Measurements from ENCODE around the gene RTEL1. TPM values are rescaled to one million over a fixed set of nuclear protein-coding genes. Genes with fewer than 3 reads are reported as not detected.
A peak's percentile ranks its signal among the peaks of the same experiment; 100 is the strongest.

Gene RTEL1
- total RNA-seq, 1 experiment from 2014 or later = 58.0 TPM

DNA sequence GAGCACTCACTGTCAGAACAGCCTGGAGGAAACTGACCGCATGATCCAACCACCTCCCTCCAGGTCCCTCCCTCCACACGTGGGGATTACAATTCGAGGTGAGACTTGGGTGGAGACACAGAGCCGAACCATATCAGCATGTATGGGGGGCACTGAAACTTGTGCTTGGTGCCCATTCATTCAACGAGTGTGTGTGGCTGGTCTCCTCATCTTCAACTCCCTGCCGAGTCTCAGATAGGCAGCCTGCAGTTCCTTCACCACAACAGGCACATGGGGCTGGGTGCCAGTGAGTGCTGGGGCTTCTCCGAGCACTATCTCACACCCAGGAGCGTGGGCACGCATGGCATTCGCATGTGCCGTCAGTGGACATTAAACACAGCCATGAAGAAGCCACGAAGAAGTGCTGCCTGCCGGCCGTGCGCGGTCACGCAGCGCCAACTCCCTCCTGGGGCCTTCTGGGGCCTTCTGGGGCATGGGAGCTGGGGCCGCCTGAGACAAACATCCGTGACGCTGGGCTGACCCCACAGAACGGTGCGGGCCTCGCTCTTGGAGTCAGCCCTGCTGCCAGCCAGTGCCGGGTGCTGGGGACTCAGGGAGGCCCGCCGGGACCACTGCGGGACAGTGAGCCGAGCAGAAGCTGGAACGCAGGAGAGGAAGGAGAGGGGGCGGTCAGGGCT, 714 bp upstream of the RTEL1 start:
- DNase-seq (ENCODE audit: low read depth, low spot score) = no peak
- Histone ChIP-seq H3K4me2 (ENCODE audit: low read length) (peak overlapping the region; percentile 97), H3K27me3 (ENCODE audit: insufficient read depth, low read length) (no peaks in the 10 kb centered on the region), H3K9me2 (ENCODE audit: insufficient read depth) (no peaks in the 10 kb centered on the region), H3K9me3 (ENCODE audit: control insufficient read depth in 1 of 2, insufficient read depth in 1 of 2, low read depth in 1 of 2, low read length in 2 of 2) (no peaks in the 10 kb centered on the region), H3K27ac (ENCODE audit: low read depth, low read length) (peak overlapping the region; percentile 73), H4K20me1 (ENCODE audit: insufficient read depth) (no peaks in the 10 kb centered on the region), H2AFZ (ENCODE audit: low read depth, low read length, poor library complexity, severe bottlenecking) (no peak overlapping the region), H3K9ac (ENCODE audit: low read length) (peak overlapping the region; percentile 82), H3K79me2 (ENCODE audit: insufficient read depth, low read length) (peaks cover 38% of the 10 kb centered on the region), H3K36me3 (ENCODE audit: control insufficient read depth in 1 of 2, insufficient read depth in 2 of 2, low read length in 2 of 2) (peaks cover 3 to 6% of the 10 kb centered on the region in 2 experiments; a peak in 3 of 4 replicates), H3K4me1 (ENCODE audit: control insufficient read depth in 1 of 2, insufficient read depth in 2 of 2, low read length in 2 of 2) (peaks cover 16 to 41% of the 10 kb centered on the region in 2 experiments), H3K4me3 (replicated peaks in 1 of 2; ENCODE audit: low read depth in 1 of 2, low read length in 2 of 2) (peak overlapping the region; percentile 82 to 99)
- ChIA-PET CTCF (no interaction called here), POLR2A (interaction anchor here (1.2 to 1.5 kb wide), 4 partner anchors 25 to 207 kb away, joined by 3 to 14 read pairs (median 6); no protein-coding TSS in a partner anchor), RAD21 (ENCODE audit: low non-redundant PET in 1 of 2, low total read pairs in 2 of 2, uncharacterized antibody in 2 of 2, unreplicated experiment in 2 of 2) (interaction anchor here in 1 of 2 experiments (1.3 kb wide), 1 partner anchor 25 kb away, joined by 5 read pairs; no protein-coding TSS in a partner anchor)
- intact Hi-C loops (cut with micrococcal nuclease) = no loop called here
- TSS peak; percentile 74 for BruUV-seq (replicated peaks)
- ATAC-seq = no peak
- TF ChIP-seq SP1 (IDR thresholded peaks at IDR 0.05; ENCODE audit: low read depth) (no peak), EZH2 (IDR thresholded peaks at IDR 0.05) (no peak), TCF7L2 (IDR thresholded peaks at IDR 0.05; ENCODE audit: borderline replicate concordance, extremely low read depth, insufficient read depth, insufficient read length) (no peak), POLR2AphosphoS5 (IDR thresholded peaks at IDR 0.05; ENCODE audit: low read depth, low read length) (no peak), ZFX (IDR thresholded peaks at IDR 0.05) (no peak), SIN3A (IDR thresholded peaks at IDR 0.05; ENCODE audit: low read depth) (no peak), CBX3 (IDR thresholded peaks at IDR 0.05; ENCODE audit: low read depth) (no peak), POLR2A (IDR thresholded peaks at IDR 0.05; ENCODE audit: borderline replicate concordance, extremely low read depth, insufficient read depth, insufficient read length) (no peak), CEBPB (IDR thresholded peaks at IDR 0.05; ENCODE audit: low read depth) (no peak), SRF (IDR thresholded peaks at IDR 0.05; ENCODE audit: low read depth) (no peak), EGR1 (IDR thresholded peaks at IDR 0.05; ENCODE audit: low read depth) (no peak), ELF1 (IDR thresholded peaks at IDR 0.05; ENCODE audit: borderline replicate concordance, low read depth) (no peak), ZNF274 (IDR thresholded peaks at IDR 0.05; ENCODE audit: low read depth, low read length) (no peak), ZBTB33 (IDR thresholded peaks at IDR 0.05; ENCODE audit: extremely low read depth, insufficient replicate concordance, low read length) (no peak), YY1 (IDR thresholded peaks at IDR 0.05; ENCODE audit: extremely low read depth, insufficient replicate concordance, low read depth, low read length) (no peak), EZH2phosphoT487 (IDR thresholded peaks at IDR 0.05; ENCODE audit: borderline replicate concordance) (no peak)
- TF ChIP-seq, protein P1, sequence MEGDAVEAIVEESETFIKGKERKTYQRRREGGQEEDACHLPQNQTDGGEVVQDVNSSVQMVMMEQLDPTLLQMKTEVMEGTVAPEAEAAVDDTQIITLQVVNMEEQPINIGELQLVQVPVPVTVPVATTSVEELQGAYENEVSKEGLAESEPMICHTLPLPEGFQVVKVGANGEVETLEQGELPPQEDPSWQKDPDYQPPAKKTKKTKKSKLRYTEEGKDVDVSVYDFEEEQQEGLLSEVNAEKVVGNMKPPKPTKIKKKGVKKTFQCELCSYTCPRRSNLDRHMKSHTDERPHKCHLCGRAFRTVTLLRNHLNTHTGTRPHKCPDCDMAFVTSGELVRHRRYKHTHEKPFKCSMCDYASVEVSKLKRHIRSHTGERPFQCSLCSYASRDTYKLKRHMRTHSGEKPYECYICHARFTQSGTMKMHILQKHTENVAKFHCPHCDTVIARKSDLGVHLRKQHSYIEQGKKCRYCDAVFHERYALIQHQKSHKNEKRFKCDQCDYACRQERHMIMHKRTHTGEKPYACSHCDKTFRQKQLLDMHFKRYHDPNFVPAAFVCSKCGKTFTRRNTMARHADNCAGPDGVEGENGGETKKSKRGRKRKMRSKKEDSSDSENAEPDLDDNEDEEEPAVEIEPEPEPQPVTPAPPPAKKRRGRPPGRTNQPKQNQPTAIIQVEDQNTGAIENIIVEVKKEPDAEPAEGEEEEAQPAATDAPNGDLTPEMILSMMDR (IDR thresholded peaks at IDR 0.05 in 2 of 3, conservative IDR thresholded peaks at IDR 0.05 in 1 of 3; ENCODE audit: borderline replicate concordance in 1 of 3, insufficient read depth in 1 of 3, low read depth in 2 of 3, low read length in 2 of 3) = no peak
- TF ChIP-seq, protein P2, sequence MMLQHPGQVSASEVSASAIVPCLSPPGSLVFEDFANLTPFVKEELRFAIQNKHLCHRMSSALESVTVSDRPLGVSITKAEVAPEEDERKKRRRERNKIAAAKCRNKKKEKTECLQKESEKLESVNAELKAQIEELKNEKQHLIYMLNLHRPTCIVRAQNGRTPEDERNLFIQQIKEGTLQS (IDR thresholded peaks at IDR 0.05) = no peak

Measured in HCT116 (cell line).